ENCODE measurements around the gene DDX31. TPM values are rescaled to one million over a fixed set of nuclear protein-coding genes. Genes with fewer than 3 reads are reported as not detected.

DDX31 gene
- total RNA-seq, 1 experiment from 2014 or later, result 25.8 TPM

DNA sequence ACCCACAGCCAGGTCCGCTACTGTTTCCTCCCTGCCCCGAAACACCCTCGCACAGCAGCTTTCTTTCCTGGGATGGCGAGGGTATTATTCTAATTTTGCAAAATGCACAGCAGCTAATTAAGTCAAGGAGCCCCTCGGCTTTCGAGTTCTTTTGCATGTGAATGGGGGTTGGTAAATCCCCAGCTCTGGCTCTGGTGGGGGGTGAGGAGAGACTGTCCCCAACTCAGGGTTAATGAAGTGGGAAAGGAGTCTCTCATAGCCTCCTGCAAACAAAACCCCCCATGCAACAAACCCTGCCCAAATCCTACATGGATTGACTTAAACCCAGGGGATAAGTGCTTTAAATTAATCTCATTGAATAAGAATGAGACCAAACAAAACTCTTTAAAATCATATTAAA is 78.5 kb downstream of the DDX31 start:
- TF ChIP-seq ZFX (IDR thresholded peaks at IDR 0.05) (no peak), EGR1 (IDR thresholded peaks at IDR 0.05; ENCODE audit: low read depth) (no peak), ZNF274 (IDR thresholded peaks at IDR 0.05; ENCODE audit: low read depth, low read length) (no peak), RAD21 (IDR thresholded peaks at IDR 0.05; ENCODE audit: low read depth) (no peak), EZH2phosphoT487 (IDR thresholded peaks at IDR 0.05; ENCODE audit: borderline replicate concordance) (no peak), POLR2A (IDR thresholded peaks at IDR 0.05; ENCODE audit: borderline replicate concordance, extremely low read depth, insufficient read depth, insufficient read length) (no peak), SRF (IDR thresholded peaks at IDR 0.05; ENCODE audit: low read depth) (no peak)
- TF ChIP-seq, protein P1, sequence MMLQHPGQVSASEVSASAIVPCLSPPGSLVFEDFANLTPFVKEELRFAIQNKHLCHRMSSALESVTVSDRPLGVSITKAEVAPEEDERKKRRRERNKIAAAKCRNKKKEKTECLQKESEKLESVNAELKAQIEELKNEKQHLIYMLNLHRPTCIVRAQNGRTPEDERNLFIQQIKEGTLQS (IDR thresholded peaks at IDR 0.05), result no peak
- TF ChIP-seq, protein P2, sequence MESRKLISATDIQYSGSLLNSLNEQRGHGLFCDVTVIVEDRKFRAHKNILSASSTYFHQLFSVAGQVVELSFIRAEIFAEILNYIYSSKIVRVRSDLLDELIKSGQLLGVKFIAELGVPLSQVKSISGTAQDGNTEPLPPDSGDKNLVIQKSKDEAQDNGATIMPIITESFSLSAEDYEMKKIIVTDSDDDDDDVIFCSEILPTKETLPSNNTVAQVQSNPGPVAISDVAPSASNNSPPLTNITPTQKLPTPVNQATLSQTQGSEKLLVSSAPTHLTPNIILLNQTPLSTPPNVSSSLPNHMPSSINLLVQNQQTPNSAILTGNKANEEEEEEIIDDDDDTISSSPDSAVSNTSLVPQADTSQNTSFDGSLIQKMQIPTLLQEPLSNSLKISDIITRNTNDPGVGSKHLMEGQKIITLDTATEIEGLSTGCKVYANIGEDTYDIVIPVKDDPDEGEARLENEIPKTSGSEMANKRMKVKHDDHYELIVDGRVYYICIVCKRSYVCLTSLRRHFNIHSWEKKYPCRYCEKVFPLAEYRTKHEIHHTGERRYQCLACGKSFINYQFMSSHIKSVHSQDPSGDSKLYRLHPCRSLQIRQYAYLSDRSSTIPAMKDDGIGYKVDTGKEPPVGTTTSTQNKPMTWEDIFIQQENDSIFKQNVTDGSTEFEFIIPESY (IDR thresholded peaks at IDR 0.05; ENCODE audit: extremely low read depth, insufficient replicate concordance, low read length), result no peak
- ChIA-PET POLR2A (no interaction called here), RAD21 (ENCODE audit: low non-redundant PET in 1 of 2, low total read pairs in 2 of 2, uncharacterized antibody in 2 of 2, unreplicated experiment in 2 of 2) (no interaction called here), CTCF (no interaction called here)
- DNase-seq (ENCODE audit: low read depth, low spot score), result no peak
- Histone ChIP-seq H3K4me3 (replicated peaks in 1 of 2; ENCODE audit: low read depth in 1 of 2, low read length in 2 of 2) (no peak overlapping the region), H3K27me3 (ENCODE audit: insufficient read depth, low read length) (no peaks in the 10 kb centered on the region), H2AFZ (ENCODE audit: low read depth, low read length, poor library complexity, severe bottlenecking) (no peak overlapping the region), H3K36me3 (ENCODE audit: control insufficient read depth in 1 of 2, insufficient read depth in 2 of 2, low read length in 2 of 2) (peaks cover 3 to 6% of the 10 kb centered on the region in 2 experiments; a peak in 1 of 4 replicates), H3K27ac (ENCODE audit: low read depth, low read length) (no peak overlapping the region), H3K4me1 (ENCODE audit: control insufficient read depth in 1 of 2, insufficient read depth in 2 of 2, low read length in 2 of 2) (no peaks in the 10 kb centered on the region), H3K79me2 (ENCODE audit: insufficient read depth, low read length) (no peaks in the 10 kb centered on the region), H3K9me2 (ENCODE audit: insufficient read depth) (no peaks in the 10 kb centered on the region), H3K4me2 (ENCODE audit: low read length) (no peak overlapping the region), H3K9me3 (ENCODE audit: control insufficient read depth in 1 of 2, insufficient read depth in 1 of 2, low read depth in 1 of 2, low read length in 2 of 2) (no peaks in the 10 kb centered on the region), H4K20me1 (ENCODE audit: insufficient read depth) (no peaks in the 10 kb centered on the region), H3K9ac (ENCODE audit: low read length) (no peak overlapping the region)
- no peak for ATAC-seq
- no TSS peak for BruUV-seq (replicated peaks)
- intact Hi-C loops (cut with micrococcal nuclease), result no loop called here
